Measurements from ENCODE around the gene TBC1D2. TPM values are rescaled to one million over a fixed set of nuclear protein-coding genes. Genes with fewer than 3 reads are reported as not detected.

The TBC1D2 gene
- total and polyA plus RNA-seq, 2 of the 4 experiments (the other 2 are of a cell fraction) = 36.9 to 62.7 TPM

GRCh38 chr9:98191181-98191608 is 64.3 kb downstream of the TBC1D2 start:
- Histone ChIP-seq H3K9me1 (ENCODE audit: insufficient read depth, low read length) (peaks cover 12% of the 10 kb centered on the region), H3K56ac (ENCODE audit: extremely low read depth, insufficient read depth, low read length) (no peak overlapping the region), H4K5ac (ENCODE audit: low read depth, low read length) (no peak overlapping the region), H3K9me3 (ENCODE audit: control insufficient read depth, insufficient read depth, low read length) (no peaks in the 10 kb centered on the region), H3K36me3 (ENCODE audit: control insufficient read depth, insufficient read depth, low read length) (no peaks in the 10 kb centered on the region), H3K14ac (replicated peaks; ENCODE audit: low read depth, low read length) (no peak overlapping the region), H3K23ac (ENCODE audit: low read depth, low read length) (no peak overlapping the region), H3K9ac (ENCODE audit: low read depth, low read length) (no peak overlapping the region), H4K20me1 (ENCODE audit: insufficient read depth, low read length) (no peaks in the 10 kb centered on the region), H2AK9ac (replicated peaks; ENCODE audit: low read depth, low read length, poor library complexity) (no peak overlapping the region), H4K8ac (ENCODE audit: low read depth in 2 of 2, low read length in 2 of 2) (no peak overlapping the region), H2AK5ac (ENCODE audit: low read depth, low read length) (no peak overlapping the region), H3K4me1 (ENCODE audit: control insufficient read depth, insufficient read depth, low read length) (peaks cover 3% of the 10 kb centered on the region), H2BK5ac (ENCODE audit: low read depth, low read length, poor library complexity, severe bottlenecking) (no peak overlapping the region), H3K79me1 (ENCODE audit: low read depth in 1 of 2, low read length in 2 of 2) (peaks cover 0 to 4% of the 10 kb centered on the region in 2 experiments; a peak in 1 of 4 replicates), H3K4me3 (ENCODE audit: insufficient read depth, low read depth, low read length) (no peak overlapping the region), H2BK15ac (ENCODE audit: low read depth, low read length) (no peak overlapping the region), H2BK20ac (ENCODE audit: low read depth, low read length) (no peak overlapping the region), H3K27ac (ENCODE audit: insufficient read depth, low read length) (no peak overlapping the region), H3K18ac (ENCODE audit: low read depth, low read length) (no peak overlapping the region), H4K91ac (ENCODE audit: insufficient read depth, low read depth, low read length) (no peak overlapping the region), H2BK120ac (ENCODE audit: low read depth, low read length) (no peak overlapping the region), H3K27me3 (ENCODE audit: control insufficient read depth, insufficient read depth, low read length) (0 out of 2 replicates have a peak, but pooled peaks cover 3% of the 10 kb centered on the region), H2AFZ (replicated peaks; ENCODE audit: low read length, poor library complexity) (no peak overlapping the region), H3K4me2 (ENCODE audit: low read depth, low read length) (no peak overlapping the region), H3K4ac (ENCODE audit: low read depth, low read length) (no peak overlapping the region)
- in situ Hi-C loops (cut with MboI; ENCODE audit: low sequenced_read_pairs) (no loop called here), intact Hi-C loops (cut with micrococcal nuclease) (loop anchor here (5.0 kb wide), 1 partner anchor 119 kb away; no protein-coding TSS in a partner anchor), dilution Hi-C loops (cut with HindIII; ENCODE audit: low sequenced_read_pairs, unreplicated experiment) (no loop called here)
- WGBS, 2 experiments (ENCODE audit: extremely low coverage in 2 of 2, insufficient read length in 1 of 2) = 70% methylated on average over 3 of the region's 5 CpGs; no CpG with 5 or more reads in 1 of the 2 experiments
- DNase-seq = no peak
- POLR2A ChIA-PET (ENCODE audit: unreplicated experiment) = no interaction called here
- no TSS peak for BruUV-seq (replicated peaks)
- TF ChIP-seq BHLHE40 (IDR thresholded peaks at IDR 0.05; ENCODE audit: low read depth, low read length) = no peak
- ATAC-seq (ENCODE audit: low read depth) = no peak
- CTCF ChIA-PET = interaction anchor here (1.1 kb wide), 1 partner anchor 73 kb away, joined by 3 read pairs; no protein-coding TSS in a partner anchor

All from IMR-90 (cell line).